GM12801 (cell line): ENCODE data around the gene RASSF4.

Experiments
- TF ChIP-seq, protein P1 (sequence below): IDR thresholded peaks from one replicate; pipeline ENCODE4 v1.5.1; 2011; ENCODE audit warnings: control low read depth; ENCODE audit not compliant: insufficient read length; ENCODE audit errors: extremely low read depth

Gene RASSF4

DNA sequence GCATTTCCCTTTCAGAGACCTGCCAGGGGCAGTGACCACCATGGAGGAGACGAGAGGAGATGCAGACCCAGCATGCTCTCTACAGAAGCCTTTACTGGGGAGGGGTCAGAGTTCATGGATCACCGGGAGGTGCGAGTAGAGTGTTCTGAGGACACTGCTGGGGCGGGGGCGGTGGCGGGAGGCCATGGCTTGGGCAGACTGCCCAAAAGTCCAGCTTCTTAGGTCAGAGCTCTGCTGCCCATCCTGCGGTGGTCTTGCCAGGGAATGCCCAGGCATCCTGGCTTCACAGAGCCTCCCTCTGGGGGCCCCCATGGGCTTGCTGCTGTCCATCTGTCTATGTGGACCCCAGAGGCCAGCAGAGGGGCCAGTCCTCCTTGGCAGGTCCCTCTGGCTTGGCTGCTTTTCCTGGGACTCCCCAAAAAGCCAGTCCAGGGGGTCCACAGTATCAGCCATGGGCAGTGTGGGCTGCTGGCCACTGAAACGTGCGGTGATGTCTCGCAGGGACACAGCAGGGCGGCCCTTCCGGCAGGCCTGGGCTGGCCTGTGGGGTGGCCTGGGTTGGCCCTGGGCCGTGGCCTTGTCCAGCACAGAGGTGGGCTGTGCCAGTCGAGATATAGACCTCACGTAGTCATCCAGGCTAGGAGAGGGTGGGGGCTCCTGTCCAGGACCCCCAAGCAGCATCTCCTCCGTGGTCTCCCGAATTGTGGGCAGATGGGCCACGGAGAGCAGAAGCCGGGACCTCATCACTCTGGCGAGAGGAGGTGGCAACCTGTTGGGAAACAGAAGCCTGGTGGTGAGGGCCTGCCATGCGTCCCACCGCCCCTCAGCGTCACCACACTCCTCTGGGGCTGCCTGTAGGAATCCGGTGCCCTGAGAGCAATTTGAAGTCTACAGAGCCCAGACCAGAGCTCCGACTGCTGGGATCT is 17.9 kb downstream of the RASSF4 start:
- TF ChIP-seq, protein P1, sequence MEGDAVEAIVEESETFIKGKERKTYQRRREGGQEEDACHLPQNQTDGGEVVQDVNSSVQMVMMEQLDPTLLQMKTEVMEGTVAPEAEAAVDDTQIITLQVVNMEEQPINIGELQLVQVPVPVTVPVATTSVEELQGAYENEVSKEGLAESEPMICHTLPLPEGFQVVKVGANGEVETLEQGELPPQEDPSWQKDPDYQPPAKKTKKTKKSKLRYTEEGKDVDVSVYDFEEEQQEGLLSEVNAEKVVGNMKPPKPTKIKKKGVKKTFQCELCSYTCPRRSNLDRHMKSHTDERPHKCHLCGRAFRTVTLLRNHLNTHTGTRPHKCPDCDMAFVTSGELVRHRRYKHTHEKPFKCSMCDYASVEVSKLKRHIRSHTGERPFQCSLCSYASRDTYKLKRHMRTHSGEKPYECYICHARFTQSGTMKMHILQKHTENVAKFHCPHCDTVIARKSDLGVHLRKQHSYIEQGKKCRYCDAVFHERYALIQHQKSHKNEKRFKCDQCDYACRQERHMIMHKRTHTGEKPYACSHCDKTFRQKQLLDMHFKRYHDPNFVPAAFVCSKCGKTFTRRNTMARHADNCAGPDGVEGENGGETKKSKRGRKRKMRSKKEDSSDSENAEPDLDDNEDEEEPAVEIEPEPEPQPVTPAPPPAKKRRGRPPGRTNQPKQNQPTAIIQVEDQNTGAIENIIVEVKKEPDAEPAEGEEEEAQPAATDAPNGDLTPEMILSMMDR: no peak

DNA sequence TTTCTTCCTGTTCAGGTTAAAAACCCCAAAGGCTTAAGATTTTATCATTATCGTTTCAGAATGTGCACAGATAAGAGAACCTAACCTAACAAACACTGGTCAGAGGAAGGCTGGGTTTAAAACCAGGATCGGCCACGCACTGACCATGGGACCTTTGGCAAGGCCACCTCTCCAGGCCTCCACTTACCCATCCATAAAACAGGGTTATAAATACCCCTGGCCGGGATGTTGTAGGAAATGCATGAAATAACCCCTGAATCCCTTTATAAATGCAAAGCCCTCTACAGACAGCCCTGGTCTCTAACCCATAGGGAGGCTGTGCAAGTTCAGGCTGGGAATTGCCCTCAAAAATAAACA is 18.6 kb downstream of the RASSF4 start:
- TF ChIP-seq, protein P1: no peak

DNA sequence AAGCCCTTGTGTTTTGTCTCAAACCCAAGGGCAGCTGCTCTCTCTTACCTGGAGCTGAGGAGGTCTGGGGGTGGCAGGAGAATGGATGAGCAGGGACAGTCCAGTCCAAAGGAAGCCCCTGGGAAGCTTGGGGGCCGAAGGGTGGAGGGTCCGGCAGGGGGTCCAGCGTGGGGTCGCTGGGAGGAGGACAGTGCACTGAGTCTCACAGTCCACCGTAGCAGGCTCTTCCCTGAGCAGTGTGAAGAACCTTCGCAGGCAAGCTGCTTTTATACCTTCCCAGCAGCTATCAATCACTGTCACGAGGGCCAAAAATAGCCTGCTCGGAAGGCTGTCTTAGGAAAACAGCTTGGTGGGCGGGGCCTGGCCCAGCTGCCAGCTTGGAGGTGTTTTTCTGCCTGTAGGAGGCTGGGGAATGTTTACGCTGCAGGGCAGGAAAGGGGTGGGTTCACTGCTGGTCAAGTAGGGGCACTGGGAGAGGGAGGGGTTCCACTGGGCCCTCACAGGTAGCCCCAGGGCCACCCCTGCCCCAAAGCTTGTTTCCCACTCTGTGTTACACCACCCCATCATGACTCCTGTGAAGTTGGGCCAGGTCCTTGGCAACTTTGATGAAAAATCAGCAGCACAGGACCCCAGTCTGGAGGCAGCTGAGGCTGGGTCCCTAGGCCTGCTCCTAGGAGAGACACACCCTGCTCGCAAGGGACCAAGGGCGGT is 19.1 kb downstream of the RASSF4 start, which contains the start of gene DEPP1:
DEPP1 (minus strand) TSS at position 240 of the 711 bp plus-strand sequence. CDS start 779 bp downstream, outside the sequence.
- TF ChIP-seq, protein P1: no peak

DNA sequence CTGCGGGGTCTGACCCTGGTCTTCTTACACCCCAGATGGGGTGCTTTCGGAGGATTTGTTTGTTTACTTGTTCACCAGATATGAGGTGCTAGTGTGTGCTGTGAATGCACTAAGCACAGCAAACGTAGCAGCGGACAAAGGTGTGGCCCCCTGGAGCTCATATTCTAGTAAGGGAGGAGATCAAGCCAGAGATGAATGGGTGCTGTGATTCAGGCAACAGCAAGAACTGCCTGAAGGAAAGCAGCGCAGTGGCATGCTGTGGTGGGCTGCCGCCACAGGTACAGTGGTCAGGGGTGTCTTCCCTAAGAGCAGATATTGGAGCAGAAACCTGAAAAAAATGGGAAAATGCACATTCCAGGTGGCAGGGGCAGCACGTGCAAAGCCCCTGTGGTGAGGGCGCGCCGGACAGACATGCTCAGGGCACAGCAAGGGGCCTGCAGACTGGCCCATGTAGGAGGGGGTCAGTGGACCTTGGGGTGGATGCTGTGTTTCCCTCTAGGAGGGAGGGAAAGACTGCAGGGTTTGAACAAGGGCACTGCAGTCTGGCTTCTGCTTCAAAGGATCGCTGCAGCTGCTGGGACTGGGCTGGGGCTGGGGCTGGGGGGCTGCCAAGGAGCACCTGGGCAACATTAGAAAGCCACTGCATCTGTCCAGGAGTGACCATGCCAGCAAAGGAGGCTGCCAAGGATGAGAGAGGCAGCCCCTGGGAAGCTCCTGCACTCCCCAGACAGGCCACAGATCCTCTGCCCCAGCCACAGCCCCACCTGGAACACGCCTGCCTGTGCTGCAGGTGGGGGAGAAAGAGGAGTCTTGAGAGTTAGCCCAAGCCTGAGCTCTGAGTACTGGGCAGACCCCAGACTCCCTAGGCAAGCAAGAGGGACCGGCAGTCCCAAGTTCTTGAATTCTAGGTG is 19.9 kb downstream of the RASSF4 start:
- TF ChIP-seq, protein P1: no peak

DNA sequence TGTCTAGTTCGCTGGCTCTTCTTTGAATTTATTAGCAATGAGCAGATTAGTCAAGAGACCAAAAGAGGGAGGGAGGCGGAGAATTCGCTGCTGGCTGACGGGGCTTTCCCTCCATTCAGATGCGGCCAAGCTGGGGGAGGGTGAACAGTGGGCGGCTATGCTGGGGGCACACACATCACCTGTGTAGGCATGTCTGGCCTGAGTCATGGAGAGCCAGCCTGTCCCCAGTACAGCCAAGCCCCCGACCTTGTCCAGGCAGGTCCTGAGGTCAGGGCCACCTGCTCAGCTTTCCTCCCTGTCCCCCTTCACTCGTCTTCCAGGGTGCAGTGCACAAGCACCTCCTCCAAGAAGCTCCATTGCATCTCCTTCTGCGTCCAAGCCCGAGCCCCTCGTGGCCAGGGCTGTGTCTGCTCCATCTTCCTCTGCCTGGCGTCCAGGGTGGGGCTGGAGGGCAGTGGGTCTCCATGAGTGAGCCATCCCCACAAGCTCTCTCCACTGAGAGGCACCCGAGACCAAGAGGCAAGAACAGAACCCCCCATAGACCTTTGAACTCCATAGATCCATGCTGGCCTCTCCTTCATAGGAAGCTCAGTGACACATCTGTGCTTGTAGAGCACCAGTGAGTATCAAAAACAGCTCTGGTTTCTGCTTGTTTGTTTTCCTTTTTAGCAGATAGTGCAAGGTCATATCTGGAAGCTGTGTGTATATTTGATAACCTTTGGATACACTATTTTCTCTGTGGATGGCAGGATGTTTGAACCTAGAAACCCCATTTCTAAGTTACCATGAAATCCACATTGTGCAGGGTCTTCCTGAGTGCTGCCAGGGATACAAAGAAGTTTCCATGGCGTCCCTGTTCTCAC is 20.9 kb downstream of the RASSF4 start:
- TF ChIP-seq, protein P1: no peak

DNA sequence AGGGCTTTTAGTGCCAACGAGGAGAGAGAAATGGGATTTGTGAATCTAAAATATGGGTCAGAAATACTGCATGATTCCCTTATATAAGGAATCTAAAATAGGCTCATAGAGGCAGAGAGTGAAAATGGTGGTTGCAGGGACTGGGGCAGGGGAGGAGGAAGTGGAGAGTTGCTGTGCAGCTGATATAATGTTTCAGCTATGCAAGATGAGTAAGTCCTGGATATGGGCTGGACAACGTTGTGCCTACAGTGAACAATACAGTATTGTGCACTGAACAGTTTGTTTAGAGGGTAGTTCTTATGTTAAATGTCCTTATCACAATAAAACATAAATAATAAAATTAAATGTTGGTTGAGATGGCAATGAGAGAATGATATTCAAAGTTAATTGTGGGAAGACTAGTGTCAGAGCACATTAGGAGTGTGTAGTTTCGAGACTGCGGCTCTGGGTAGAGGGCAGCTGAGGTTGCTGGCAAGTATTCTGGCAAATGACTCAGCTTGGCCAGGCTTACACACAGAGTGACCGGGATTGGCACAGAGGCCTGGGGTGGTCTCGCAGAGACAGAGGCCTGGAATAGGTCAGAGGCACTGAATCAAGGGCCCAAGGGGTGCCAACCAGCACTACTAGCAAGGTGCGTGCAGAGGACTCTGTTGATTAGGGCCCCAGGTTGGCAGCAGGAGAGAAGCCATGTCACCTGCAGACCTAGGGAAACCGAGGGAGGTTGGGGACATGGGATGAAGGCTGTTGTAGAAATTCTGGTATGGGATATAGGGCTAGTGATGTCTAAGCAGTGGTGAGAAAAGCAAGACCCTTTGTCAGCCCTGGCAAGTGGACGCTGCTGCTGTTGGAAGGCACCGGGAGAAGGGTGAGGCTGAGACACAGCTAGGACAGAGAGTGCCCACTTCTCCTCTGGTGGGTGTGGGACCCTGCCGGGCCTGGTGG is 21.8 kb downstream of the RASSF4 start:
- TF ChIP-seq, protein P1: no peak
